ENCODE measurements around the gene EPHA1.

- TF ChIP-seq EZH2 (IDR thresholded peaks at IDR 0.05) (no peak), POLR2AphosphoS5 (IDR thresholded peaks at IDR 0.05; ENCODE audit: borderline replicate concordance, low read depth, low read length) (no peak)
These were observed 41.1 kb upstream of the EPHA1 start for GRCh38 chr7:143449793-143450192.
